Measurements from ENCODE around the gene SMKR1.
"Not testable (repeated sequence)": the region's sequence is repeated elsewhere in the genome, so short reads cannot be mapped to it uniquely, and the experiment has no call there.

GRCh38 chr7:129481376-129481775 is 21.0 kb upstream of the SMKR1 start:
- TF ChIP-seq CTCF (IDR thresholded peaks at IDR 0.05; ENCODE audit: low read depth, low read length); EZH2phosphoT487 (IDR thresholded peaks at IDR 0.05; ENCODE audit: low read depth): not testable (repeated sequence)

All from OCI-LY3 (cell line).